GM18526 (cell line): Measurements from ENCODE around the gene PLXNA2.

Experiments
- POLR2A ChIP-seq: IDR thresholded peaks from 3 replicates; pipeline ENCODE4 v1.6.1; 2011; ENCODE audit not compliant: insufficient read length; ENCODE audit errors: extremely low read depth

PLXNA2 gene

GRCh38 chr1:208198236-208198635 is 45.9 kb downstream of the PLXNA2 start:
- TF ChIP-seq POLR2A, result no peak

- TF ChIP-seq POLR2A, result no peak
Measured at GRCh38 chr1:208194944-208195343, 49.2 kb downstream of the PLXNA2 start.

- no peak for TF ChIP-seq POLR2A
Measured at GRCh38 chr1:208192995-208193394, 51.2 kb downstream of the PLXNA2 start.

GRCh38 chr1:208190784-208191183 is 53.4 kb downstream of the PLXNA2 start:
- TF ChIP-seq POLR2A, result no peak

- TF ChIP-seq POLR2A, result no peak
Measured at GRCh38 chr1:208189716-208190115, 54.5 kb downstream of the PLXNA2 start.

GRCh38 chr1:208189183-208189582 is 55.0 kb downstream of the PLXNA2 start:
- no peak for TF ChIP-seq POLR2A

GRCh38 chr1:208188607-208189006 is 55.6 kb downstream of the PLXNA2 start:
- no peak for TF ChIP-seq POLR2A

- no peak for TF ChIP-seq POLR2A
Measured at GRCh38 chr1:208187499-208188041, 56.6 kb downstream of the PLXNA2 start.

GRCh38 chr1:208185801-208186231 is 58.4 kb downstream of the PLXNA2 start:
- TF ChIP-seq POLR2A, result no peak

GRCh38 chr1:208184966-208185654 is 59.1 kb downstream of the PLXNA2 start:
- no peak for TF ChIP-seq POLR2A

- TF ChIP-seq POLR2A, result no peak
Measured at GRCh38 chr1:208183977-208184911, 59.9 kb downstream of the PLXNA2 start.

- no peak for TF ChIP-seq POLR2A
Measured at GRCh38 chr1:208182880-208183645, 61.1 kb downstream of the PLXNA2 start.

- no peak for TF ChIP-seq POLR2A
Measured at GRCh38 chr1:208181364-208181763, 62.8 kb downstream of the PLXNA2 start.

GRCh38 chr1:208180421-208180820 is 63.8 kb downstream of the PLXNA2 start:
- no peak for TF ChIP-seq POLR2A

- no peak for TF ChIP-seq POLR2A
Measured at GRCh38 chr1:208179961-208180409, 64.2 kb downstream of the PLXNA2 start.
